Right kidney (tissue), 1 donor: Measurements from ENCODE around the gene WDR83.
A peak's percentile ranks its signal among the peaks of the same experiment; 100 is the strongest.
"Not testable (repeated sequence)": the region's sequence is repeated elsewhere in the genome, so short reads cannot be mapped to it uniquely, and the experiment has no call there.

Source experiments
- DNase-seq: peaks from one replicate; pipeline ENCODE4 v3.0.0-alpha.2; 2016

Gene WDR83

GRCh38 chr19:12652219-12652618, 14.4 kb upstream of the WDR83 start:
- no peak for DNase-seq

GRCh38 chr19:12655546-12655945, 11.1 kb upstream of the WDR83 start:
- no peak for DNase-seq

- no peak for DNase-seq
These were observed 9.6 kb upstream of the WDR83 start for GRCh38 chr19:12656899-12657571.

- DNase-seq = no peak
These were observed 8.6 kb upstream of the WDR83 start for GRCh38 chr19:12657966-12658365.

GRCh38 chr19:12660980-12661379, 5.6 kb upstream of the WDR83 start:
- DNase-seq = no peak

GRCh38 chr19:12664406-12665280, 2.0 kb upstream of the WDR83 start:
- no peak for DNase-seq

GRCh38 chr19:12665281-12665573, 1.4 kb upstream of the WDR83 start:
- no peak for DNase-seq

GRCh38 chr19:12665671-12666264, 839 bp upstream of the WDR83 start:
- DNase-seq = no peak

GRCh38 chr19:12667731-12668302, 1.2 kb downstream of the WDR83 start:
- DNase-seq = no peak

- DNase-seq = no peak
These were observed 1.7 kb downstream of the WDR83 start for GRCh38 chr19:12668346-12668745.

GRCh38 chr19:12668932-12669269, 2.3 kb downstream of the WDR83 start:
- DNase-seq = no peak

- DNase-seq = peak; percentile 95
These were observed 2.9 kb downstream of the WDR83 start for GRCh38 chr19:12669270-12670158.

- no peak for DNase-seq
These were observed 3.7 kb downstream of the WDR83 start for GRCh38 chr19:12670159-12670928.

- no peak for DNase-seq
These were observed 6.1 kb downstream of the WDR83 start for GRCh38 chr19:12672744-12673143.

GRCh38 chr19:12675399-12675798, 8.8 kb downstream of the WDR83 start:
- no peak for DNase-seq

GRCh38 chr19:12675940-12676339, 9.3 kb downstream of the WDR83 start:
- DNase-seq = no peak

- DNase-seq = peak; percentile 65
These were observed 9.8 kb downstream of the WDR83 start for GRCh38 chr19:12676384-12676792.

- no peak for DNase-seq
These were observed 10.3 kb downstream of the WDR83 start for GRCh38 chr19:12676928-12677327.

GRCh38 chr19:12678039-12678438, 11.4 kb downstream of the WDR83 start:
- DNase-seq = not testable (repeated sequence)

- no peak for DNase-seq
These were observed 13.4 kb downstream of the WDR83 start for GRCh38 chr19:12680034-12680433.
